ENCODE data around the gene MEOX1. TPM values are rescaled to one million over a fixed set of nuclear protein-coding genes. Genes with fewer than 3 reads are reported as not detected.

Gene MEOX1
- total RNA-seq, 1 experiment from 2014 or later, result 0.84 TPM

DNA sequence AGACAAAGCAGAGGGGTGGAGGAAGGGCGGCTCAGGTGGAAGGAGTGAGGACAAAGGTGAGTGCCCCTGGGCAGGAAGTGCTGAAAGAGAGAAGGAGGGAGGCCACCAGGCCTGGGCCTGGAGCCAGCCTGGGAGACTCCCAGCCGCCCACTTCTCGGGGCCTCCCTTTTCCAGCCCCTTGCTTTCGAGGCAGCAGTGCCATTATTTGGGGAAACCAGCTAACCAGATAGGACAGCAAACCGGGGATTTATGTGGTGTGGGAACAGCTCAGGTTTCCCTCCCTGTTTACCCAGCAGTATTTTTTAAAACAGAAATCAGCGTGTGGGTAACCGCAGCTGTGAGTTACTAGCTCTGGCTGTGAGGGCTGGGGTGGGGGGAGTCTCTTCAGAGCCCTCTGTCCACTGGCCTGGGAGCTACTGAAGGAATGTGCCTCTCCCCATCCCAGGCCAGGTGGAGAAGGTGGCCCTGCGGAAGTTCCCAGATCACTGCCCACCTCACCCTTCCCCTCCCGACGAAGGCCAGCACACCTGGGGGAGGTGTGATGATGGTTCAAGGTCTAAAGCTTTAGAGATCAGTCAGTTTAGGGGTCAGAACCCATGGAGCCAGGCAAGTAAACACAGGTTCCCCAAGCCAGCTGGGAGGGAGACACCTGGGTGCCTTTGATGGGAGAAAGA, 8.4 kb upstream of the MEOX1 start:
- Histone ChIP-seq H3F3A (ENCODE audit: low read length, unreplicated experiment) (no peaks in the 10 kb centered on the region), H3K79me2 (ENCODE audit: low read length) (no peaks in the 10 kb centered on the region), H3K4me2 (ENCODE audit: low read length) (peak overlapping the region; percentile 42), H3K27ac (ENCODE audit: low read length) (peak overlapping the region; percentile 3; the same call in 1 of the 2 replicates), H3K4me3 (ENCODE audit: low read length) (no peak overlapping the region), H3K27me3 (ENCODE audit: low read length) (no peaks in the 10 kb centered on the region), H3K4me1 (ENCODE audit: insufficient read depth, low read length) (peaks cover 33% of the 10 kb centered on the region), H2AFZ (ENCODE audit: low read length) (0 out of 2 replicates have a peak overlapping the region, but pooled peaks have one; percentile 4), H3K9me2 (replicated peaks; ENCODE audit: low read length) (no peaks in the 10 kb centered on the region), H3K9ac (ENCODE audit: low read length) (no peak overlapping the region), H3K9me3 (ENCODE audit: low read length) (no peaks in the 10 kb centered on the region), H4K20me1 (ENCODE audit: low read length) (no peaks in the 10 kb centered on the region), H3K36me3 (ENCODE audit: low read depth, low read length) (no peaks in the 10 kb centered on the region)
- ChIA-PET CTCF (interaction anchor here (0.6 to 1.8 kb wide), 3 partner anchors 94 to 176 kb away, joined by 5 to 11 read pairs (median 5); partner anchors contain the start of gene MPP3), POLR2A (ENCODE audit: unreplicated experiment) (no interaction called here)
- DNase-seq (peak; percentile 89), ATAC-seq (peak; percentile 68)
- no TSS peak for BruUV-seq (replicated peaks)
- intact Hi-C loops (cut with micrococcal nuclease), result no loop called here
- TF ChIP-seq EZH2 (IDR thresholded peaks at IDR 0.05; ENCODE audit: low read length, unreplicated experiment), result no peak
- TF ChIP-seq EZH2phosphoT487 (IDR thresholded peaks at IDR 0.05; ENCODE audit: borderline replicate concordance, low read length), result no peak
- TF ChIP-seq, protein P1, sequence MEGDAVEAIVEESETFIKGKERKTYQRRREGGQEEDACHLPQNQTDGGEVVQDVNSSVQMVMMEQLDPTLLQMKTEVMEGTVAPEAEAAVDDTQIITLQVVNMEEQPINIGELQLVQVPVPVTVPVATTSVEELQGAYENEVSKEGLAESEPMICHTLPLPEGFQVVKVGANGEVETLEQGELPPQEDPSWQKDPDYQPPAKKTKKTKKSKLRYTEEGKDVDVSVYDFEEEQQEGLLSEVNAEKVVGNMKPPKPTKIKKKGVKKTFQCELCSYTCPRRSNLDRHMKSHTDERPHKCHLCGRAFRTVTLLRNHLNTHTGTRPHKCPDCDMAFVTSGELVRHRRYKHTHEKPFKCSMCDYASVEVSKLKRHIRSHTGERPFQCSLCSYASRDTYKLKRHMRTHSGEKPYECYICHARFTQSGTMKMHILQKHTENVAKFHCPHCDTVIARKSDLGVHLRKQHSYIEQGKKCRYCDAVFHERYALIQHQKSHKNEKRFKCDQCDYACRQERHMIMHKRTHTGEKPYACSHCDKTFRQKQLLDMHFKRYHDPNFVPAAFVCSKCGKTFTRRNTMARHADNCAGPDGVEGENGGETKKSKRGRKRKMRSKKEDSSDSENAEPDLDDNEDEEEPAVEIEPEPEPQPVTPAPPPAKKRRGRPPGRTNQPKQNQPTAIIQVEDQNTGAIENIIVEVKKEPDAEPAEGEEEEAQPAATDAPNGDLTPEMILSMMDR (conservative IDR thresholded peaks at IDR 0.05; ENCODE audit: low read depth, low read length), result no peak

DNA sequence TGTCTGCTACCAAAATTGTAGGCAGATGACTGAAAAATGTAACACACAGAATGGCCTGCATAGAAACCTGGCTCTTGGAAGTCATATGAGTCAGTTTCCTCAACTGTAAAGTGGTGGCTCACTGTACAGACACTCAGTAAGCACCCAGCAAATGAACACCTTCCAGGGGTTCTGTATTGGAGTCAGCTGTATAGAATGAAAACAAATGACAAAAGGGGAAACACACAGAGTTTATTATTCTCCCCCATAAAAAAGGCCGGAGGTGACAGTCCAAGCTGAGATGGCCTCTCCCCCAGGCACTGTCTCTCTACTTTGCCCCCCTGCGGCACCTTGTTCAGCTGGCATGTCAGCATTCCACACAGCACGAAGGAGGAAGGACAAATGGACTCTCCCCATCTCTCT, 6.2 kb upstream of the MEOX1 start:
- DNase-seq (peak; percentile 73), ATAC-seq (peak; percentile 67)
- no peak overlapping the region for H2AFZ ChIP-seq (ENCODE audit: low read length)
- H3F3A ChIP-seq (ENCODE audit: low read length, unreplicated experiment), result no peaks in the 10 kb centered on the region
- no peak overlapping the region for H3K27ac ChIP-seq (ENCODE audit: low read length)
- H3K9ac ChIP-seq (ENCODE audit: low read length), result no peak overlapping the region
- H3K27me3 ChIP-seq (ENCODE audit: low read length), result no peaks in the 10 kb centered on the region
- no peaks in the 10 kb centered on the region for H3K36me3 ChIP-seq (ENCODE audit: low read depth, low read length)
- intact Hi-C loops (cut with micrococcal nuclease), result no loop called here
- BruUV-seq (replicated peaks), result no TSS peak
- H3K9me2 ChIP-seq (replicated peaks; ENCODE audit: low read length), result no peaks in the 10 kb centered on the region
- no peaks in the 10 kb centered on the region for H4K20me1 ChIP-seq (ENCODE audit: low read length)
- H3K4me1 ChIP-seq (ENCODE audit: insufficient read depth, low read length), result peaks cover 33% of the 10 kb centered on the region
- no peak overlapping the region for H3K4me3 ChIP-seq (ENCODE audit: low read length)
- ChIA-PET POLR2A (ENCODE audit: unreplicated experiment) (no interaction called here), CTCF (interaction anchor here (1.9 kb wide), 1 partner anchor 89 kb away, joined by 5 read pairs; no protein-coding TSS in a partner anchor)
- H3K4me2 ChIP-seq (ENCODE audit: low read length), result peak overlapping the region; percentile 56
- no peaks in the 10 kb centered on the region for H3K79me2 ChIP-seq (ENCODE audit: low read length)
- TF ChIP-seq EZH2phosphoT487 (IDR thresholded peaks at IDR 0.05; ENCODE audit: borderline replicate concordance, low read length) (no peak), EZH2 (IDR thresholded peaks at IDR 0.05; ENCODE audit: low read length, unreplicated experiment) (no peak)
- TF ChIP-seq, protein P1 (conservative IDR thresholded peaks at IDR 0.05; ENCODE audit: low read depth, low read length), result no peak
- no peaks in the 10 kb centered on the region for H3K9me3 ChIP-seq (ENCODE audit: low read length)

DNA sequence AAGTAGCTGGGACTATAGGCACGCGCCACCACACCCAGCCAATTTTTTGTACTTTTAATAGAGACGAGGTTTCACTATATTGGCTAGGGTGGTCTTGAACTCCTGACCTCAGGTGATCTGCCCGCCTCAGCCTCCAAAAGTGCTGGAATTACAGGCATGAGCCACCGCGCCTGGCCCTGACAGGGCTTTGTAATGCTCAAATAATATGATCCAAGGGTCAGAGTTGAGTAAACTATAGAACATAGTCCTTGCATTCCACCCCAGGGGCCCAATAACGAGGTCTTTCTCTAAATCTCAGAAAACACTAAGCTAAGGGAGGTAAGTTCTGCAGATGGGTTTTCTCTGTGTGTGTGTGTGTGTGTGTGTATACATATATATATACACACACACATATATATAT, 5.8 kb upstream of the MEOX1 start:
- intact Hi-C loops (cut with micrococcal nuclease), result no loop called here
- ATAC-seq (no peak), DNase-seq (no peak)
- no TSS peak for BruUV-seq (replicated peaks)
- Histone ChIP-seq H3K9me2 (replicated peaks; ENCODE audit: low read length) (no peaks in the 10 kb centered on the region), H3F3A (ENCODE audit: low read length, unreplicated experiment) (no peaks in the 10 kb centered on the region), H3K4me1 (ENCODE audit: insufficient read depth, low read length) (peaks cover 33% of the 10 kb centered on the region), H2AFZ (ENCODE audit: low read length) (no peak overlapping the region), H3K27me3 (ENCODE audit: low read length) (no peaks in the 10 kb centered on the region), H3K36me3 (ENCODE audit: low read depth, low read length) (no peaks in the 10 kb centered on the region), H3K4me3 (ENCODE audit: low read length) (no peak overlapping the region), H3K9ac (ENCODE audit: low read length) (no peak overlapping the region), H3K27ac (ENCODE audit: low read length) (no peak overlapping the region), H3K79me2 (ENCODE audit: low read length) (no peaks in the 10 kb centered on the region), H3K4me2 (ENCODE audit: low read length) (no peak overlapping the region), H3K9me3 (ENCODE audit: low read length) (no peaks in the 10 kb centered on the region), H4K20me1 (ENCODE audit: low read length) (no peaks in the 10 kb centered on the region)
- TF ChIP-seq EZH2 (IDR thresholded peaks at IDR 0.05; ENCODE audit: low read length, unreplicated experiment) (no peak), EZH2phosphoT487 (IDR thresholded peaks at IDR 0.05; ENCODE audit: borderline replicate concordance, low read length) (no peak)
- TF ChIP-seq, protein P1 (conservative IDR thresholded peaks at IDR 0.05; ENCODE audit: low read depth, low read length), result no peak
- ChIA-PET POLR2A (ENCODE audit: unreplicated experiment) (no interaction called here), CTCF (no interaction called here)

Data from PC-3 (cell line).